CD4-positive, alpha-beta T cell treated with Interleukin-1 beta for 1 hour (primary cell): ENCODE results near the gene CPLANE2.
"Not testable (repeated sequence)": the region's sequence is repeated elsewhere in the genome, so short reads cannot be mapped to it uniquely, and the experiment has no call there.

Experiments
- DNase-seq, 2 donors: peaks; one replicate each; pipeline ENCODE4 v3.0.0-alpha.2; 2020 to 2022

The CPLANE2 gene

GRCh38 chr1:16236511-16237342, at the start of gene CPLANE2:
Gene CPLANE2 (minus strand): TSS chr1:16237183. CDS start chr1:16236742, 441 bp downstream.
- peak; percentile 95 to 96 for DNase-seq

- no peak for DNase-seq
These were observed 49.1 kb upstream of the CPLANE2 start for GRCh38 chr1:16286122-16286521.

DNA sequence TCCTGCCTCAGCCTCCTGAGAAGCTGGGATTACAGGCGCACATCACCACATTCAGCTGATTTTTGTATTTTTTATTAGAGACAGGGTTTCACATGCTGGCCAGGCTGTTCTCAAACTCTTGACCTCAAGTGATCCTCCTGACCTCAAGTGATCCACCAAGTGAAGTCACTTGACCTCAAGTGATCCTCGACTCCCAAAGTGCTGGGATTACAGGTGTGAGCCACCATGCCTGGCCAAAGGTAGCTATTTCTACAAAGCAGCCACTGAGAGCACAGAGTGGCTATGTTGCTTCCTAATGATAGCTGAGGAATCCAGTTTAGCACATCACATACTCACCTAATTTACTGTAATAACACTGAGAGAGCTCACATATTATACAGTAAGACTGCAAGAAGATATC, 44.8 kb upstream of the CPLANE2 start:
- no peak for DNase-seq

GRCh38 chr1:16279186-16279585, 42.2 kb upstream of the CPLANE2 start:
- DNase-seq = no peak

GRCh38 chr1:16276302-16277030, 39.5 kb upstream of the CPLANE2 start:
- no peak for DNase-seq

- DNase-seq = no peak
These were observed 38.6 kb upstream of the CPLANE2 start for GRCh38 chr1:16275591-16275990.

- DNase-seq = no peak
These were observed 30.8 kb upstream of the CPLANE2 start for GRCh38 chr1:16267690-16268180.

- no peak for DNase-seq
These were observed 29.6 kb upstream of the CPLANE2 start for GRCh38 chr1:16266411-16267118.

GRCh38 chr1:16262067-16262466, 25.1 kb upstream of the CPLANE2 start:
- DNase-seq = no peak

- DNase-seq = no peak
These were observed 23.8 kb upstream of the CPLANE2 start for GRCh38 chr1:16260814-16261213.

- no peak for DNase-seq
These were observed 21.7 kb upstream of the CPLANE2 start for GRCh38 chr1:16258591-16259135.

- DNase-seq = no peak
These were observed 21.0 kb upstream of the CPLANE2 start for GRCh38 chr1:16257968-16258367.

GRCh38 chr1:16257556-16257955, 20.6 kb upstream of the CPLANE2 start:
- not testable (repeated sequence) for DNase-seq

DNA sequence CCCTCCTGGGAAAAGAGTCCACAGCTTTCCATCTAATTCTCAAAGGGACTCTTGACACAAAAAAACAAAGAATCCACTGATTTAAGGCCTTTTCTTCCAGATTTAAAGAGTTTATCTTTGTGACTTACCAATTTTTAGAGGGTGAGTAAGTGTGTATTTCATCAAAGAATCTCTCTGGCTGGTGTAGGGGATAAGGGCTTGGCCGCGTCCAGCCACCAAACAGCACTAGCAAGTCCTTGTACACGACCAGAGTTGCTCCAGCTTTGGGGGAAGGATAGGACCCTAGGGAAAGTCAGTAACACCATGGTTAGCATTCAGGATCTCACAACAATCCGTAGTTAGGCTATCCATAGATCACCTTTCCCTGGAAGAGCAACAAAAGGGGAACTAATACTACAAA, 19.5 kb upstream of the CPLANE2 start:
- DNase-seq = no peak

DNA sequence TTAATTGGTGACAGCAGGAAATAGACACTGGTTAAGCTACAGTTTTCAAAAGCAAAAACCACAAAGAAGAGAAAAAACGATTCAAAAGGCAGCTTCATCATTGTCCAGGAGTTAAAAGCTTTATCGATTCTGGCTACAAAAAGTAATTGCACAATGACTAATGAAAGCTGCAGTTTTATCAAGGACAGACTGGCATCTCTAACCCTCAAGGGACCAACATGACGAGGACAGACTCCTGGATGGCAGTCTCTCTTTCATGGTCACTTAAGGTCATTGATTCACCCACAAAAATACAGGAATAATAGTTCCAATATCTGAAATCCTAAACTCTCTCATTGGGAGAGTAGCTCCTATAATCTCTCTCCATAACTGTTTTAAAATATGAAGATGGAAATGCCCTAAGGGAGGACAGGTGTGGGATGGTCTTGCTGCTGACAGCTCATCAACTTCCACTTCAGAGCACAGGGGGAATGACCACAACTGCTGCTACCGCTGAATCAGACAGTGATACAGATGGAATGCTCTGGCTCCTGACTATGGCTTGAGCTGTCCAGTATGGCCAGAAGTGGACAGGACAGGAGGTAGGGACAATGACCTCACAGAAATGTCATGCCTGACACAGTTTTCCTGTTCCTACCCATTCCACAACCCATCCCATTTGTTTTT, 17.4 kb upstream of the CPLANE2 start:
- DNase-seq = no peak

DNA sequence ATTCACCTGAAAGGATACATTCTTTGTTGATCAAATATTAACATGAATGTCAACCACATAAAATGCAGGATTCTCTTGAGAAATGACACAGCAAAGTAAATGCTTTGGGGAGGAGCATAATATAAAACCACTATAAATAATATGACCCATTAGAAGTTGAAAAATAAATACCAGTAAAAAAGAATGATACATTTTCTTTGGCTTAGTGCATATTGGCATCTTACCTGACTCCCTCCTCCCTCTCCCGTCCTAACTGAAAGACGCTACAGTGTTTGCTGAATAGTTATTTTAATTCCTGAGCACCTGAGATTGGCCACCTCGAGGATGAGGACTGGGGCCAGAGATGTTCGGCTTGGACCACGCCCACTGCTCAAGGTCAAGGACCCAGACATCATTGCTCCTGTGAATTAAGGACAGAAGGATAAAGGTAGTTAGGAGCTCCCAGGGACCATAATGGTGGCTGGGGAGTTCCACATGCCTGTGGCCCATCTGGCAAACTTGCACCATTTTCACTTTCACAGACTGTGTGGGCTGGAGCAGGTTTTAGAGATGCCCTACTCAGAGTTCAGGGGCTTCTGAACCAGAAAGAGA, 16.4 kb upstream of the CPLANE2 start:
- DNase-seq = no peak

GRCh38 chr1:16252912-16253311, 15.9 kb upstream of the CPLANE2 start:
- no peak for DNase-seq

GRCh38 chr1:16251381-16251780, 14.4 kb upstream of the CPLANE2 start:
- DNase-seq = no peak

DNA sequence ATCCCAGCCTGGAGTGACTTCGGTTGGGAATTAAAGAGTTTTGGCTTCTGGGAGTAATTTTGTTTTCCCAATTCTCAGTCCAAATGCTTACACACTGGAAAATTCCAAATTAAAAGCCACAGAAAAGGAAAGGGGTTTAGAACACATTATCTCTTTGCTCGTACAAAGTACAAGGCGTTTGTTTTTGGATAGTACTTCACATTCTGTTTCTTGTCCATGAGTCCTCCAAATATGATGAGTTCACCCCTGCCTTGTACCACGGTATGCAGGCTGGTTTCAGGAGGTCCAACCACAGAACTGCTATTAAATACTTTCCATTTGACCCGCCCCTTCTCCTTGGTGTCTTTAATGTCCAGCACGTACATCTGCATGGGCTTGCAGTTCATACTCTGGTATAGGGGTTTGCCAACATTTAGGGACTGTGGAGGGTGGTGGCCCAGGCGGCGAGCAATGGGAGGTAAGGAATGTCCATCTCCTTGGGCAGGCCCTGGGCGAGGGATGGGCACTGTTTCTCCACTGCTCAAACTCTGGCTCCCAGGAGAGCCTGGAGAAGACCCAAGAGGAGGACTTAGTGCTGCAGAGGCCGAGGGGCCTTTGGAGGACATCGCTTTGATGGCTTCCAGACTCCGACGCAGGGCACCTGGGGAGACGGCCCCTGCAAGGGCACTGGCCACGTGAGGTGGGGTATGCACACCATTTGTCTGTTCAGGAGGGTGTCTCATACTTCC, 13.7 kb upstream of the CPLANE2 start:
- DNase-seq = no peak

DNA sequence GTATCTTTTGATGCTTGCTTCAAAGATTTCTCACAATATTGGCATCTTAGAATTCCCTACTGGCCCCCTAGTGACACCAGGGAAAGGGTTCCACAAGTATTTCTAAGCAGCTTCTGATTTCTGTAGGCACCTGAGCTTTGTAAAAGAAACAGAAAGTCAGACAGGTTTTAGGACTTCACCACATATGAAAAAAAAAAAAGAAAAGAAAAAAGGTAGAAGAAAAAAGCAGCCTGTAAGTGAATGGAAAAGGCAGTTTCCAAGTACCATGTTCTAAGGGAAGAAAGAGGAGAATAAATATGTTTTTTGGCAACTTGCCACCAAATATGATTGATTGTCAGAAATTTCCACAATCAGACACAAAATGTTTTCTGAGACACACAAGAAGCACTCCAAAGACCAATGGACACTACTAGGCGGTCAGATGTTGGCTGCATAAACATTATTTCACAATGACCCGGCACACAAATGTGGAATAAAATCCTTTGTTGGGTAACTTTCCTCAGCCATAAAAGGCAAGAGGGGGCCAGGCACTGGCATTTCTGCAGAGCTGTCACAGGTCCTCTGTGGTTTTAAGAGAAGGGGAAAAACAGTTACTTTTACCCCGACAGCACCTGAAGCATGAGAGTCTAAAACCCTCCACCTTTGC, 12.7 kb upstream of the CPLANE2 start:
- DNase-seq = no peak
